GM10847 (cell line): Measurements from ENCODE around the gene SLIT3.

ENCODE experiments used
- POLR2A ChIP-seq: IDR thresholded peaks from 2 replicates; pipeline ENCODE4 v1.6.1; 2011; ENCODE audit not compliant: insufficient read length; ENCODE audit errors: extremely low read depth

Gene SLIT3

DNA sequence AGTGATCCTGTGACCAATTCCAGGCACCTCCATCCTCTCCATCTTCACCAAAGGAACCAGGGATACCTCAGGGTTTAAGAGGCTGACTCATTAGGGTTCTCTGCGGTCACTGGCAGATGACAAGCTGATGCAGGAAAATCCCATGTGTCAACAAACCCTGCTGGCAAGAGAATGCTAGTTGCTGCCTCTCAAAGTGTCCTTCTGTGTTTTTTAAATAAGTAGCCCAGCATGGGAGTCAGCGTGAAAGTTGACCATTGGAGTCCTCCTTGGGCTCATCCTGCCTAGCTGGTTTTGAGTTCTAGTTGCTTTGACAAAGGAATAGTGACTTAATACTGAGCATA, 200.2 kb downstream of the SLIT3 start:
- TF ChIP-seq POLR2A: no peak

DNA sequence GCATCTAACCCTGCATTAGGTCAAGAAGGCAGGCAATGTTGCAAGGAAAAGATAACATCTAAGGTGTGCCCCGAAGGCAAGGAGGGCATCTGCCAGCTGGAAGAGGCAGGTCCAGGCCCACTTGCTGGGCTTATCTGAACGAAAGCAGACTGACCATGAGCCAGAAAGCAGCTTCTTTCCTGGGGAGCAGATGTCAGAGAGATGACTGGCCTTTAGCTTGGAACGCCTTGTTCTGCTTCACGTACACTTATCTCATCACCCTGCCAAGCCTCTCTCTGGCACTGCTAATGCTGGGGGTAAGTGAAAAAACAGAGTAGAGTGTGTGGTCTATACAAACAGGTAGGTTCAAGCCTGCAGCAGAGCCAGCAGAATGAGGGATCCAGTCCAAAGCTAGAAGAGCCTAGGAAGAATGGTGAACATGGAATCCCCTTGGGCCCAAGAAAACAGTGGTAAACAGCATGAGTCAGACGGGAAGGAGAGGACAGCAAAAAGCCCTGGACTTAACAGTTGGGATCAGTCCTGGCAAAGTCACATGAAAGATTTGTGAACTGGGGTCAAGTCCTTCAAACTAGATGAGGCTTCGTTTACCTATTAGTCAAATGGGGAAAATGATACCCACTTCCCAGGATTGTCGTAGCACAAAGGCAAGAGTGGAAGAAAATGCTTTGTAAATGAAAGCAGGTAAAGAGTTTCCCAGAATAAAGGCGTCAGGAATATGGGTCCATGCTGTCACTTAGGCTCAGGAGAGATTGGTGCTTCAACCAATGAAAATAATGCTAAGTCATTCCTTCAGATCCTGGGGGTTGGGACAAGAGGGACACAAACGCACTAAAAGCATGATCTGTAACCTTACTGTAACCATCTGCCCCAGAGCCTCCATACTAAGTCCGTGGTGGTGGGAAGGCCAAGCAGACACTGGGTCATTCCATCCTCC, 200.9 kb downstream of the SLIT3 start:
- no peak for TF ChIP-seq POLR2A

DNA sequence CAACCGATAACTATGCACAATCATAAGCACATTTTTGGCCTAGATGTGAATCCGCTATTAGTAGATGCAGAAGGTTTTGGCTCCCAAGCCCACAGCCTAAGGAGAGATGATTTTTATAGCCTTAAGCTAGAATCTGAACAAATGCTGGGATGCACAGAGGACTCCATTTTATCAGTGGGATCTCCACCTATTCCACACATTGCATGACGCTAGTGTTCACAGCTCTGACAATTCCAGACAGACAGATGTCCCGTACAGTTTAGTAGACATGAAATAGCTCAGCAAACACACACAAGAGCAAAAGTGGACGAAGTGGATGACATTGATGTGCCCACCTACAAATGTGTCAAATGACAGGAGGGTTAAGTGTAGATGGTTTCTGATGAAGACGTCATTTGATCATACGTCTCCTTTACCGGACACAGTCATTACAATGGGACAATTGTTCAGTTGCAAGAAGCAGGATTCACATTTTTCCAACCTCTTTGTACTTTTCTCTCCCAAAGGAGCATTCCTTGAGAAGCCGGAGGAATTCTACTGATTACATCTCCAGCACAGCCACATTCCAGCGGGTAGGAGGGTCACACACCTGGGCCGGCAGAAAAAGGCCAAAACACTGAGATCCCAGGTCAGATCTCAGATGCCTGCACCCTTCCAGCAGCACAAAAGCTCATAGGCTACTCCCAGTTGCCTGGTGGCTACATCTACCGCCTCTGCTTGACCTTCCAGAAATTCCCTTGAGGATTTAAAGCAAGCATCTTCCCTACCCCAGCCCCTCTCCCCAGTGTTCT, 202.4 kb downstream of the SLIT3 start:
- no peak for TF ChIP-seq POLR2A

DNA sequence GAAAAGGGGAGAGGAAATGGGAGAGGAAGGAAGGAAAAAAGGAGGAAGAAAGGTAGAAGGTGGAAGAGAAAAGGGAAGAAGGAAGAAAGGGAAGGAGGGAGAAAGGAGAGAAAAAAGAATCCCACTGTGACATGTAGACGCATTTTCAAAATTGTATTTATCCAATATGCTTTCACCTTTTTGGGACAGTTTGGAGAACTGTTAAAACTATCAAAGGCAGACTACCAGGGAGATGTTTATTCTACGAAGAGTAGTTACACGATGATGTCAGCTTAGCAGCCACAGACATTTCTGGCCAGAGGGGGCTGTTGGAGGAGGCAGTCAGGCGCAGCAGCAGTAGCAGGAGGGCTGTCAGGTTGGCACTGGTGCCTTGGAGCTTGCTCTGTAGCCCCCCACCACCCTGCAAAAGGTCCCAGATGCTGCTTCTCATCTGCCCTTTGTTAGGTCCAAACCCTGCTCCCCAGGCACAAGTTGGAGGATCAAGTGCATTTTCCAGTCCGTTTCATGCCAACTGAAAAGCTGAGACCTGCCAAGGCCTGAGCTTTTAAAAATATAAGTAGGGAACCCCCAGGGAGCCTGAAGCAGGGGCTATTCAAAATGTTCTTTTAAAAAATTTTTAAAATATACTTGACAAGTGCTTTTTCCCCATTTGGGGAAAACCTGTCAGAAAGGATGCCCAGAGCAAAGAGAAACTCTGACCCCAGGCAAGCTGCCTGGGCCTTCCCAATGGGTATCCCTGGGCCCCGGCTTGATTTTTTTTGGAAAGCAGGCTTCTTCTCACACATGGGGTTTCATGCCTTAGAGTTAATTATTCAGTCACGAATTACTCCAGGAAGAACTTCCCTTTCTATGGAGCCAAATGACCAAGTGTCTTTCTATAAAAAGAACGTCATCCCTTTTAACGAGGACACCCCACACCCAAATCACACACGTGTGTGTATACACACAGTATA, 203.3 kb downstream of the SLIT3 start:
- TF ChIP-seq POLR2A: no peak

DNA sequence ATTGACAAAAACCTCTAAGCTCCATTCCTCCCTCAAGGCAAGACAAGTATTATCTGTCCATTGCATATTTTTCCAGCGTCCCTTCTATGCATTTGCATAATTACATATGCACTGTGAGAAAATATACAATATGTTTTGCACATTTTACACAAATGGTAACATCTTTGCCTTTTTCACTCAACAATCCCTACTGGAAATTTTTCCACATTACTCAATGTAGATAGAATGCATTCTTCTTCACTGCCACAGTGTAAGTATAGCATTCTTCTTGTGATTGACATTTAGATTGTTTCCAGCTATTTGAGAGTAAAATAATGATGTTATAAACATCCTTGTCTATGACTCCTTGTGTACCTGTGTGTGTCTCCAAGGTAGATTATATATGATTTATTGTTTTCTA, 205.0 kb downstream of the SLIT3 start:
- TF ChIP-seq POLR2A: no peak

- no peak for TF ChIP-seq POLR2A
These were observed 205.5 kb downstream of the SLIT3 start for GRCh38 chr5:169095410-169095960.

GRCh38 chr5:169094586-169095409, 206.1 kb downstream of the SLIT3 start:
- no peak for TF ChIP-seq POLR2A

DNA sequence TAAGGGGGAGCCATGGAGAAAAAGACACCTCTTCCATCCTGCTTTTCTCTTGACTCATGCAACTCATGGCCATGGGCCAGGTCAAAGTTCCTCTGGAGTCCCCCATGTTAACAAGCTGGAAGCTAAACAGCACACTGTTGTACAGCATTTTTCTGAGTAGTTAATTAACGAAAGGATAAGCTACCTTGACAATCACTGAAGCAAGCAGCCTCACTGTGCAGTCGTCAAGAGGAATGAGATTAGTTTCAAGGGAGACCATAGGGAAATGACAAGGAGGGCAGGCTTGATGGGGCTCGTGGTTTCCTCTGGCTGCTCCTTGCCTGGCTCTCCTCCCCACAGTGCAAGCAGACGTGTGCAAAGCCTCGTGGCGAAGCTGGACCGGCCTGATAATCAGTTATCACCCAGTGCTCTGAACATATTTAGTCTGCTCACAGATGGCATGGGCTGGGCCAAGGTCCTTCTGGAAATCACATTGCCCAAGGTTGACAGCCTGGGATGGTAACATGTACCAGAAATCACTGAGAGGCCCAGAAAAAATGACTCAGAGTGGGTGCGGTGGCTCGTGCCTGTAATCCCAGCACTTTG, 209.5 kb downstream of the SLIT3 start:
- TF ChIP-seq POLR2A: no peak

DNA sequence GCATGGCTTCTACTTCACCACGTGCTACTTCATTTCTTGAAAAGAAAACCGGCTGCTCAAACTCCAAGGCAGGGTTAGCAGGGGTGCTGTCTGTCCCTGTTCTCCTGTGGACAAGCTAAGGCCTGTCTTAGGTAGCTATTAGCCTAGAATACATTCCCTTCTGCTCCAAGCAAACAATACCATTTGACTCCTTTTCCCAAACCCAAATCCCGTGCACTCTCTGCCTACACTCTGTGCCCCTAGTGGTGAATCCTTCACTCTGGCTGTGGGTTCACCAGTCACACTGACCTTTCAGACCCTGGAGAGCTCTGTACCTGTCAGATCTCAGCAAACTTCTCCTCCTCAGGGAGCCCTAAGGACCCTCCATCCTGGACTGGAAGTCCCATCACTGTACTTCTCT, 211.6 kb downstream of the SLIT3 start:
- no peak for TF ChIP-seq POLR2A

GRCh38 chr5:169088028-169088725, 212.8 kb downstream of the SLIT3 start:
- TF ChIP-seq POLR2A: no peak

DNA sequence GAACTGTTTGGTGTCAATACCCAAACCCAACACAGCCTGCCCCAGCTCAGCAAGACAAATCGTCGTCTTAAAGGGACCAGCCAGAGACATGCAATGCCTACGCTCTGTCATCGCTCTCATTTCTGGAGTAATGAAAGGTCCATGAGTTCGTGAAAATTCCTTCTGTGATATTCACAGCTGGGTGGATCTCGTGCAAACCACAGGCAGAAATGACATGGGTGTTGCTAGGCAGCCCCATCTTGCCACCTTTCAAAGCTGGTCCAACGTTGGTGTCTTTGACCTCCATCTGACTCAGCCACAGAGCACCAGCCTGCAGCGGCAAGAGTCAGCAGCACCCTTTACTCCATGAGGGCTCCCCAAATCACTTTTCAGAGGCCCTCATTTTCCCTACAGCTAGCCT, 215.3 kb downstream of the SLIT3 start:
- no peak for TF ChIP-seq POLR2A

- TF ChIP-seq POLR2A: no peak
These were observed 215.7 kb downstream of the SLIT3 start for GRCh38 chr5:169085212-169085611.

DNA sequence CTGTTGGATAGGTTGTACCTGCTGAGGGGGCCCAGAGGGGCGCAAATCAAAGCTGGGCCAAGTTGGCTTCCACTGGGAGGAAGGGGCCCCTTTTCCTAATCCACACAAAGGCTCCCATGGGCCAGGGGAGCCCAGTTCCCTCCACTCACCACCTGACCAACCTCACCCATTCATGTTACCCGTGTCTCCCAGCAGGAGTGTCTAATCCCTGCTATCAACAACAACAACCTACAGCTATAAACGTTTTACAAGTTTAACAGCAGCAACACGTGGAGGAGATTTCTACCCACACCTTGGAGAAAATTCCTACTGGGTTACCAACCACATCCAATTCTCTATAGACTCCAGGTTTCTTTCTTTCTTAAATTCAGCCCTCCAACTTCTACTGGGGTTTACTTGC, 216.2 kb downstream of the SLIT3 start:
- TF ChIP-seq POLR2A: no peak

DNA sequence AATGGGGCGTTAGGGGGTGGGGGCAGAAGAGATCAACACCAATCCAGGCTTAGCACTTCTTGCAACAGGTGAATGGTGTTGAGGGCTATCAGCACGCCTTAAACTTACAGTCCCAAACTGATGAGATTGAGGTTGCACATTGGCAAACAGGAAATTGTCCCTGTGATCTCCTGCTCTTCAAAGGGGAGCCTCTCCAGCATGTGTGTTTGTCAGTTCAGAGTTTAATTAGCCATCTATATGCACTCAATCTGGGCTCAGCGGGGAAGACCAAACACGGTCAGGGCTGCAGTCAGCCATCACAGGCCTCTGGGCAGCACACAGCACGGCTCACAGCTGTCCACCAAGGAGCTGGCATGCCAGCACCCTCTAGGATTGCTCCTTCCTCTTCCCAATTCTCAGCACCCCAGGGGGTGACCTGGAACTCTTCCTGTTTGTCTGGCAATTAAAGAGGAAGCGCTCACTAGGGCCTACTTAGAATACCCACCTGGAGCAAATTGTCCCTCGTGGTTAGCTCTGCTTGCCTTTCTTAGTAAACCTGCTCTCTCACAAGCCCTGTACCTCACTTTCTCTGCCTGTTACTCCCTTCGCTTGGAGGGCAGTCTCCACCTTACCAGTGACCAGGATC, 217.4 kb downstream of the SLIT3 start:
- TF ChIP-seq POLR2A: no peak
